ENCODE data around the gene CACNA1C. TPM values are rescaled to one million over a fixed set of nuclear protein-coding genes. Genes with fewer than 3 reads are reported as not detected.

The CACNA1C gene
- total RNA-seq, 1 experiment from 2014 or later: 1.1 TPM

- Histone ChIP-seq H3K9me3 (ENCODE audit: control insufficient read depth, low read depth, low read length) (no peaks in the 10 kb centered on the region), H3K23me2 (ENCODE audit: insufficient read length, low read depth, low read length, poor library complexity, severe bottlenecking) (no peaks in the 10 kb centered on the region), H2BK15ac (ENCODE audit: low read depth, low read length) (no peak overlapping the region), H4K8ac (replicated peaks; ENCODE audit: insufficient read length, low read depth, low read length) (no peak overlapping the region), H3K23ac (ENCODE audit: insufficient read length, low read depth, low read length) (no peak overlapping the region), H4K5ac (ENCODE audit: insufficient read length, low read depth, low read length) (no peak overlapping the region), H3K56ac (ENCODE audit: insufficient read length, low read depth, low read length) (no peak overlapping the region), H4K20me1 (ENCODE audit: control insufficient read depth, insufficient read depth, insufficient read length) (no peaks in the 10 kb centered on the region), H3K27me3 (ENCODE audit: insufficient read depth, low read length) (no peaks in the 10 kb centered on the region), H3K9ac (ENCODE audit: extremely low read depth, insufficient read length, low read length) (no peak overlapping the region), H2BK20ac (ENCODE audit: low read depth, low read length, poor library complexity, severe bottlenecking) (no peak overlapping the region), H2AFZ (ENCODE audit: low read length) (no peak overlapping the region), H3T11ph (ENCODE audit: low read length) (no peak overlapping the region), H3K14ac (ENCODE audit: insufficient read depth, low read length) (no peak overlapping the region), H3K4me1 (ENCODE audit: insufficient read depth, low read length) (no peaks in the 10 kb centered on the region), H4K91ac (ENCODE audit: insufficient read length, low read depth, low read length) (no peak overlapping the region), H3K27ac (ENCODE audit: insufficient read length, low read depth, low read length) (no peak overlapping the region), H3K18ac (ENCODE audit: insufficient read length, low read depth, low read length) (no peak overlapping the region), H3K79me1 (ENCODE audit: insufficient read depth, low read depth, low read length, poor library complexity, severe bottlenecking) (no peaks in the 10 kb centered on the region), H2BK5ac (ENCODE audit: insufficient read length, low read length) (no peak overlapping the region), H3K4ac (ENCODE audit: low read depth, low read length) (no peak overlapping the region), H3K79me2 (ENCODE audit: insufficient read depth, low read length) (no peaks in the 10 kb centered on the region), H2AK5ac (ENCODE audit: insufficient read length, low read length) (no peak overlapping the region), H2BK12ac (ENCODE audit: insufficient read length, low read depth, low read length) (no peak overlapping the region), H3K4me2 (ENCODE audit: insufficient read depth, insufficient read length, low read length) (no peak overlapping the region), H2BK120ac (ENCODE audit: low read depth, low read length, poor library complexity, severe bottlenecking) (no peak overlapping the region)
- H3K9me3 Mint-ChIP-seq: peaks cover 0 to under 1% of the 10 kb centered on the region in 2 experiments; a peak in 1 of 5 replicates
- H3K27me3 Mint-ChIP-seq (ENCODE audit: low read depth): peaks cover 1% of the 10 kb centered on the region
- 0 out of 4 replicates have a peak, but pooled peaks cover 0 to 2% of the 10 kb centered on the region in 2 experiments for H3K4me1 Mint-ChIP-seq
- no peak for DNase-seq
- WGBS (ENCODE audit: extremely low coverage, insufficient read length, low lambda C conversion rate): no CpG with 5 or more reads among the region's 4 CpGs
- H3K4me3 Mint-ChIP-seq: no peak overlapping the region
- no peaks in the 10 kb centered on the region; a peak in 1 of 7 replicates for H3K36me3 Mint-ChIP-seq (ENCODE audit: insufficient read depth in 1 of 3, low read depth in 3 of 3)
- no peak overlapping the region; a peak in 1 of 7 replicates for H3K27ac Mint-ChIP-seq
- TF ChIP-seq, protein P1, sequence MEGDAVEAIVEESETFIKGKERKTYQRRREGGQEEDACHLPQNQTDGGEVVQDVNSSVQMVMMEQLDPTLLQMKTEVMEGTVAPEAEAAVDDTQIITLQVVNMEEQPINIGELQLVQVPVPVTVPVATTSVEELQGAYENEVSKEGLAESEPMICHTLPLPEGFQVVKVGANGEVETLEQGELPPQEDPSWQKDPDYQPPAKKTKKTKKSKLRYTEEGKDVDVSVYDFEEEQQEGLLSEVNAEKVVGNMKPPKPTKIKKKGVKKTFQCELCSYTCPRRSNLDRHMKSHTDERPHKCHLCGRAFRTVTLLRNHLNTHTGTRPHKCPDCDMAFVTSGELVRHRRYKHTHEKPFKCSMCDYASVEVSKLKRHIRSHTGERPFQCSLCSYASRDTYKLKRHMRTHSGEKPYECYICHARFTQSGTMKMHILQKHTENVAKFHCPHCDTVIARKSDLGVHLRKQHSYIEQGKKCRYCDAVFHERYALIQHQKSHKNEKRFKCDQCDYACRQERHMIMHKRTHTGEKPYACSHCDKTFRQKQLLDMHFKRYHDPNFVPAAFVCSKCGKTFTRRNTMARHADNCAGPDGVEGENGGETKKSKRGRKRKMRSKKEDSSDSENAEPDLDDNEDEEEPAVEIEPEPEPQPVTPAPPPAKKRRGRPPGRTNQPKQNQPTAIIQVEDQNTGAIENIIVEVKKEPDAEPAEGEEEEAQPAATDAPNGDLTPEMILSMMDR (conservative IDR thresholded peaks at IDR 0.05): no peak
Measured at GRCh38 chr12:2451025-2451424, 398.2 kb downstream of the CACNA1C start.

All from H9 (cell line).